Stimulated activated CD8-positive, alpha-beta memory T cell treated with anti-CD3 and anti-CD28 coated beads, Interleukin-12 subunit alpha, Interleukin-12 subunit beta, amount 100 ng/mL, for 1 hour (primary cell): Measurements from ENCODE around the gene RRP12.

Source experiments
- DNase-seq: peaks from one replicate; pipeline ENCODE4 v3.0.0-alpha.2; 2020; ENCODE audit warnings: low read depth

RRP12 gene

DNA sequence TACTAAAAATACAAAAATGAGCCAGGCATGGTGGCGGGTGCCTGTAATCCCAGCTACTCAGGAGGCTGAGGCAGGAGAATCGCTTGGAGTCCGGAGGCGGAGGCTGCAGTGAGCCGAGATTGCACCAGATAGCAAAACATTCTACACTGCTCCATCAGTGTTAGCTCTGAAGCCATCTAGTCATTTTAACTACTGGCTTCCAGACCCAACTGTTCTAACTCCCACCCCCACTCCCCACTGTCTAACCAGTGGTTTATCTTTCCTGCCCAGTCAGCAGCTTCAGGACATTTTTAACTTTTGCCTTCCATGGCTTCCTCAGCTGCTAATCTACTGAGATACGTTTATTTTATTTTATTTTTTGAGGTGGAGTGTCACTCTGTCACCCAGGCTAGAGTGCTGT, 88.2 kb downstream of the RRP12 start:
- DNase-seq: no peak

DNA sequence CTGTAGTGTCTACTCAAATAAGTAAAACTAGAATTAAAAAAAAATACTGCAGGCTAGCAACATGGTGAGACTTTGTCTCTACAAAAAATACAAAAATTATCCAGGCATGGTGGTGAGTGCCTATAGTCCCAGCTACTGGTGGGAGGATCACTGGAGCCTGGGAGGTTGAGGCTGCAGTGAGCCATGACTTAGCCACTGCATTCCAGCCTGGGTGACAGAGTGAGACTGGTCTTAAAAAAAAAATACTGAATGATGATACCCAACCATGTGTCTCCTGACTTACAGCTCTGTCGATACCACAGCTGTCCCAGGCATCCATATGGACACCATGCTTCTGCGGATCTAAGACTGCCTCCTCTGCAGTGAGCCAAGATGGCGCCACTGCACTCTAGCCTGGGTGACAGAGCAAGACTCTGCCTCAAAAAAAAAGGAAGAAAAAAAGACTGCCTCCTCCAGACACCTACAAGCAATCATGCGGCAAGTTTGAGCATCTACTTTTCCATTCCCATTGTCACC, 90.0 kb downstream of the RRP12 start:
- DNase-seq: no peak

DNA sequence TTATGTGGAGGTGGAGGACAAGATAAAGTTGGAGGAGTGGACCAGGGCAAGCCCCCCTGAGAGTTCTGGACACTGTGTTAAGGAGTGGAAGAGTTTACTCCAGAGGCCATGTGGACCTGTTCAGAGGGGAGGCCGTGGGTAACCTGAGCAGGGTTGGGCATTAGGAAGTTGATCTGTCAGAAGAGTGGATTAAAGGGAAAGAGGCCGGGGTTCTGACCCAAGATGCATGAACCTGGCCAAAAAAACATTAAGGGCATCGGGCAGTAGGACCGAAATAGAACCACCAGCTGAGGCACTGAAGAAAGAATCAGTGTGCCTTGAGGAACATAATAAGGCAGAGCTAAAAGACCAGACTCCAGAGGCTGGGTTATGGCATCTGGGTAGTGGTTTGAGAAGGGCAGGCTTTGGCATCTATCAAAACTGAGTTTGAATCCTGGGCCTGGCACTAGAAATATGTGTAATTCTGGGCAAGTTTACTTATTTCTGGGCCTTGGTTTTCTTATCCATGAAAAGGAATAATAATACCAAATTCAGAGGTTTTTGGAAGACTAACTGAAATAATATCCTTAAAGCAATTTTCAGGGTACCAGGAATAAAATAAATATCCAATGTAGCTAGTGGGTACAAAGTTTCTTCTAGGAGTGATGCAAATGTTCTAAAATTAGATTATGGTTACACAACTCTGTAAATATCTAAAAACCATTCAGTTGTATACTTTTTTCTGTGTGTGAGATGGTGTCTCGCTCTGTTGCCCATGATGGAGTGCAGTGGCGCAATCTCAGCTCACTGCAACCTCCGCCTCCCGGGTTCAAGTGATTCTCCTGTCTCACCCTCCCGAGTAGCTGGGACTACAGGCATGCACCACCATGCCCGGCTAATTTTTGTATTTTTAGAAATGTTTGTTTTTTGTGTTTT, 93.0 kb downstream of the RRP12 start:
- DNase-seq: no peak

DNA sequence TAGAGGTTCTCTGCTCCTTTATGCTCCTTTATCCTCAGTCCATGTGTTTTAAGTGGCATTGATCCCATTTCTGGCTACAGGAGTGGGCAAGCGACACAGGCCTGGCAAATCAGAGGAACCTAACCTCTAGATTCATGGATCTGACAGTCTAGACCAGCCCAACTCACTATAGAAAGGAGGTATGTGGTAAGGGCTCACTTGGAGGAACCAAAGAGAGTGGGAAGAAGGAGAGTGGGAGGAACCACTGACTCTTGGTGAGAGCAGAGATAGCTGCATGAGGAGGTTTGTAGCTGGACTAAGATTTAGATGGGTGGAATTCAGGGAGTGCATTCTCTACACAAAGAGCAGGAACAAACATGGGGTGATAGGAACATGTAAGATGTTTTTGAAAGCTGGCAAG, 93.7 kb downstream of the RRP12 start:
- no peak for DNase-seq
